Neural cell (in vitro differentiated cells): Measurements from ENCODE around the gene CTRL. TPM values are rescaled to one million over a fixed set of nuclear protein-coding genes. Genes with fewer than 3 reads are reported as not detected.
"Not testable (repeated sequence)": the region's sequence is repeated elsewhere in the genome, so short reads cannot be mapped to it uniquely, and the experiment has no call there.

ENCODE experiments used
- H2AFZ ChIP-seq: fragments of 200-600, 300-800 bp; sonication (generic), shearing (Covaris generic); 2 replicates; pipeline ENCODE4 v1.6.0; 2014; ENCODE audit warnings: low read depth, mild to moderate bottlenecking, antibody characterized with exemption, low read length, moderate library complexity
- H3F3A ChIP-seq: fragments of 200-600 bp; shearing (Covaris generic); 2 replicates; pipeline ENCODE4 v1.6.1; 2016; ENCODE audit warnings: mild to moderate bottlenecking, moderate library complexity, mixed read lengths, antibody characterized with exemption, low read length; ENCODE audit not compliant: insufficient read depth, poor library complexity, severe bottlenecking
- H3K27ac ChIP-seq: fragments of 200-600, 300-800 bp; sonication (generic), shearing (Covaris generic); 2 replicates; pipeline ENCODE4 v1.5.1; 2014; ENCODE audit warnings: mild to moderate bottlenecking, low read length, moderate library complexity
- H3K27me3 ChIP-seq: fragments of 300-800, 200-600 bp; sonication (generic), shearing (Covaris generic); 2 replicates; pipeline ENCODE4 v1.6.0; 2014; ENCODE audit warnings: mild to moderate bottlenecking, low read depth, low read length, moderate library complexity; ENCODE audit not compliant: insufficient read depth
- H3K36me3 ChIP-seq: fragments of 300-800, 200-600 bp; sonication (generic), shearing (Covaris generic); 2 replicates; pipeline ENCODE4 v1.5.1; 2014; ENCODE audit warnings: mild to moderate bottlenecking, antibody characterized with exemption, low read length, moderate library complexity; ENCODE audit not compliant: insufficient read depth
- H3K4me2 ChIP-seq: fragments of 300-800, 200-600 bp; sonication (generic), shearing (Covaris generic); 2 replicates; pipeline ENCODE4 v1.6.0; 2014; ENCODE audit warnings: mild to moderate bottlenecking, low read length
- H3K4me3 ChIP-seq: fragments of 300-800, 200-600 bp; sonication (generic), shearing (Covaris generic); 2 replicates; pipeline ENCODE4 v1.5.1; 2014; ENCODE audit warnings: mild to moderate bottlenecking, low read length, moderate library complexity
- H3K79me2 ChIP-seq: fragments of 200-600 bp; shearing (Covaris generic); replicated peaks from 2 replicates; pipeline ENCODE4 v1.6.0; 2014; ENCODE audit warnings: mild to moderate bottlenecking, low read length, moderate library complexity; ENCODE audit not compliant: insufficient read depth
- H3K9ac ChIP-seq: fragments of 300-800, 200-600 bp; sonication (generic), shearing (Covaris generic); 2 replicates; pipeline ENCODE4 v1.6.1; 2016; ENCODE audit warnings: mild to moderate bottlenecking, low read length, mixed read lengths
- H3K9me2 ChIP-seq: fragments of 200-600 bp; shearing (Covaris generic); 2 replicates; pipeline ENCODE4 v1.6.1; 2016; ENCODE audit warnings: mild to moderate bottlenecking, low read length, mixed read lengths; ENCODE audit not compliant: insufficient read depth
- H3K9me3 ChIP-seq: fragments of 200-600, 300-800 bp; sonication (generic), shearing (Covaris generic); 2 replicates; pipeline ENCODE4 v1.6.1; 2016; ENCODE audit warnings: mild to moderate bottlenecking, mixed run types, low read length, moderate library complexity, mixed read lengths
- H4K20me1 ChIP-seq: fragments of 200-600 bp; shearing (Covaris generic); 2 replicates; pipeline ENCODE4 v1.6.1; 2016; ENCODE audit warnings: mild to moderate bottlenecking, mixed run types; ENCODE audit not compliant: insufficient read depth
- EP300 ChIP-seq: fragments of 450-650 bp; conservative IDR thresholded peaks from 2 replicates; pipeline ENCODE4 v1.6.1; 2014; ENCODE audit warnings: antibody characterized with exemption, mild to moderate bottlenecking, moderate library complexity; ENCODE audit not compliant: poor library complexity, severe bottlenecking
- EZH2 ChIP-seq: fragments of 200-600, 300-800 bp; shearing (Covaris generic), sonication (generic); IDR thresholded peaks from 2 replicates; pipeline ENCODE4 v1.6.1; 2014; ENCODE audit warnings: antibody characterized with exemption, low read length, borderline replicate concordance, mild to moderate bottlenecking; ENCODE audit not compliant: insufficient read depth, poor library complexity, severe bottlenecking
- MXI1 ChIP-seq: fragments of 450-650 bp; conservative IDR thresholded peaks from 2 replicates; pipeline ENCODE4 v1.6.1; 2014; ENCODE audit warnings: antibody characterized with exemption, mild to moderate bottlenecking; ENCODE audit not compliant: poor library complexity, severe bottlenecking
- POLR2AphosphoS5 ChIP-seq: IDR thresholded peaks from 2 replicates; pipeline ENCODE4 v1.6.1; 2012
- RAD21 ChIP-seq: fragments of 450-650 bp; conservative IDR thresholded peaks from 2 replicates; pipeline ENCODE4 v1.6.1; 2014; ENCODE audit warnings: antibody characterized with exemption, mild to moderate bottlenecking, moderate library complexity
- SMC3 ChIP-seq: fragments of 450-650 bp; conservative IDR thresholded peaks from 2 replicates; pipeline ENCODE4 v1.6.1; 2014; ENCODE audit warnings: antibody characterized with exemption, mild to moderate bottlenecking, moderate library complexity; ENCODE audit not compliant: poor library complexity
- TAF1 ChIP-seq: IDR thresholded peaks from 2 replicates; pipeline ENCODE4 v1.6.1; 2012; ENCODE audit warnings: low read depth
- polyA plus RNA-seq: library from polyadenylated mRNA; depleted of rRNA; stranded (reverse); fragments of >200 nt; gene quantifications from 2 replicates; pipeline ENCODE4 v1.2.3, GENCODE V29; 2014
- TF ChIP-seq, protein P1 (sequence below): IDR thresholded peaks from 2 replicates; pipeline ENCODE4 v1.6.1; 2012; ENCODE audit warnings: borderline replicate concordance
- TF ChIP-seq, protein P2 (sequence below): fragments of 450-650 bp; IDR thresholded peaks from 2 replicates; pipeline ENCODE4 v1.5.1; 2014; ENCODE audit warnings: antibody characterized with exemption, mild to moderate bottlenecking, moderate library complexity; ENCODE audit not compliant: poor library complexity, severe bottlenecking

CTRL gene
- polyA plus RNA-seq, 1 donor from 2014 or later, result 3.8 TPM

DNA sequence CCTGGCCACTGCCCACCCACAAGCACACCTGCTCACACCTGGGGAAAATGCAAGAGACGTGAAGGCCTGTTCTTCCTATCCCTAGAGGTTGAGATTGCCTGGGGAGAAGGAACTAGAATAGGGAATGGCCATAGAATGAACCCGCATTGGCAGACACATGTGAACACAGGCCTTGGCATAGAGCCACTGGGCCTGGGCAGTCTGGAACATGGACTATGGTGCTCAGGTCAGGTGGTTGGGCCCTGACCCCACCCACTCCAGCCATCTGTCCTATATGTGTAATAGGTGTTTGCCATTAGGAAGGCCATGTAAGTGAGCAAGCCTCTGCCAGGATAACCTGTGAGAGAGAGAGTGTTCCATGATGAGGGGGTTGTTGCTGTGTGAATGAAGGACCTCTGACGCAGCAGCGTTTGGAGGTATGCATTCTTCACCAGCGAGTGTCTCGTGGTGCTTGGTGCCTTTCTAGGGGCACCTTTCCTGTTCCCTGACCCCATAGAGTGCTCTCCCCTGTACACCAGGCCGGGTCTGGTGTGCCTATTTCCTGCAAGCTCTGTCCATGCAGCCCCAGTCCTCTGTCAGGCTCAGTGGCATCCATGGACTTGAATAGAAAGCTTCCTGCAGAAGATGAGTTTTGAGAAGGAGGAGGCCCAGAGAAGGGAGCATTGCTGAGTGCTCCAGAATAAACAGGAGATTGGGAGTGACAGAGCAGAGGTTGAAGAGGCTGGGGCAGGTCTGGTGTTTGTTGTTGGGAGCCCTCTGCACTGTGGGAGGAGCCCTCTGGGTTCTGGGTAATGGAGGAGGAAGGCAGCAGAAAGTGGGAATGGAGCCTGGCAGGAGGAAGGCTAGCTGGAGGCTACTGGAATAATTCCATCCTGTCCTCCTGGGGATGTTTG lies 15.6 kb downstream of the CTRL start:
- Histone ChIP-seq H3K4me3 (no peak overlapping the region), H3K27ac (no peak overlapping the region), H4K20me1 (no peaks in the 10 kb centered on the region), H3K4me2 (no peak overlapping the region), H2AFZ (no peak overlapping the region), H3F3A (no peaks in the 10 kb centered on the region), H3K9me3 (no peaks in the 10 kb centered on the region), H3K79me2 (no peaks in the 10 kb centered on the region), H3K9me2 (no peaks in the 10 kb centered on the region), H3K27me3 (no peaks in the 10 kb centered on the region), H3K9ac (no peak overlapping the region), H3K36me3 (no peaks in the 10 kb centered on the region)
- TF ChIP-seq EP300, result no peak
- TF ChIP-seq, protein P1, sequence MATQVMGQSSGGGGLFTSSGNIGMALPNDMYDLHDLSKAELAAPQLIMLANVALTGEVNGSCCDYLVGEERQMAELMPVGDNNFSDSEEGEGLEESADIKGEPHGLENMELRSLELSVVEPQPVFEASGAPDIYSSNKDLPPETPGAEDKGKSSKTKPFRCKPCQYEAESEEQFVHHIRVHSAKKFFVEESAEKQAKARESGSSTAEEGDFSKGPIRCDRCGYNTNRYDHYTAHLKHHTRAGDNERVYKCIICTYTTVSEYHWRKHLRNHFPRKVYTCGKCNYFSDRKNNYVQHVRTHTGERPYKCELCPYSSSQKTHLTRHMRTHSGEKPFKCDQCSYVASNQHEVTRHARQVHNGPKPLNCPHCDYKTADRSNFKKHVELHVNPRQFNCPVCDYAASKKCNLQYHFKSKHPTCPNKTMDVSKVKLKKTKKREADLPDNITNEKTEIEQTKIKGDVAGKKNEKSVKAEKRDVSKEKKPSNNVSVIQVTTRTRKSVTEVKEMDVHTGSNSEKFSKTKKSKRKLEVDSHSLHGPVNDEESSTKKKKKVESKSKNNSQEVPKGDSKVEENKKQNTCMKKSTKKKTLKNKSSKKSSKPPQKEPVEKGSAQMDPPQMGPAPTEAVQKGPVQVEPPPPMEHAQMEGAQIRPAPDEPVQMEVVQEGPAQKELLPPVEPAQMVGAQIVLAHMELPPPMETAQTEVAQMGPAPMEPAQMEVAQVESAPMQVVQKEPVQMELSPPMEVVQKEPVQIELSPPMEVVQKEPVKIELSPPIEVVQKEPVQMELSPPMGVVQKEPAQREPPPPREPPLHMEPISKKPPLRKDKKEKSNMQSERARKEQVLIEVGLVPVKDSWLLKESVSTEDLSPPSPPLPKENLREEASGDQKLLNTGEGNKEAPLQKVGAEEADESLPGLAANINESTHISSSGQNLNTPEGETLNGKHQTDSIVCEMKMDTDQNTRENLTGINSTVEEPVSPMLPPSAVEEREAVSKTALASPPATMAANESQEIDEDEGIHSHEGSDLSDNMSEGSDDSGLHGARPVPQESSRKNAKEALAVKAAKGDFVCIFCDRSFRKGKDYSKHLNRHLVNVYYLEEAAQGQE, result no peak
- no peak for TF ChIP-seq POLR2AphosphoS5
- TF ChIP-seq SMC3, result no peak
- no peak for TF ChIP-seq RAD21
- no peak for TF ChIP-seq TAF1
- no peak for TF ChIP-seq MXI1
- no peak for TF ChIP-seq EZH2
- TF ChIP-seq, protein P2, sequence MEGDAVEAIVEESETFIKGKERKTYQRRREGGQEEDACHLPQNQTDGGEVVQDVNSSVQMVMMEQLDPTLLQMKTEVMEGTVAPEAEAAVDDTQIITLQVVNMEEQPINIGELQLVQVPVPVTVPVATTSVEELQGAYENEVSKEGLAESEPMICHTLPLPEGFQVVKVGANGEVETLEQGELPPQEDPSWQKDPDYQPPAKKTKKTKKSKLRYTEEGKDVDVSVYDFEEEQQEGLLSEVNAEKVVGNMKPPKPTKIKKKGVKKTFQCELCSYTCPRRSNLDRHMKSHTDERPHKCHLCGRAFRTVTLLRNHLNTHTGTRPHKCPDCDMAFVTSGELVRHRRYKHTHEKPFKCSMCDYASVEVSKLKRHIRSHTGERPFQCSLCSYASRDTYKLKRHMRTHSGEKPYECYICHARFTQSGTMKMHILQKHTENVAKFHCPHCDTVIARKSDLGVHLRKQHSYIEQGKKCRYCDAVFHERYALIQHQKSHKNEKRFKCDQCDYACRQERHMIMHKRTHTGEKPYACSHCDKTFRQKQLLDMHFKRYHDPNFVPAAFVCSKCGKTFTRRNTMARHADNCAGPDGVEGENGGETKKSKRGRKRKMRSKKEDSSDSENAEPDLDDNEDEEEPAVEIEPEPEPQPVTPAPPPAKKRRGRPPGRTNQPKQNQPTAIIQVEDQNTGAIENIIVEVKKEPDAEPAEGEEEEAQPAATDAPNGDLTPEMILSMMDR, result no peak

DNA sequence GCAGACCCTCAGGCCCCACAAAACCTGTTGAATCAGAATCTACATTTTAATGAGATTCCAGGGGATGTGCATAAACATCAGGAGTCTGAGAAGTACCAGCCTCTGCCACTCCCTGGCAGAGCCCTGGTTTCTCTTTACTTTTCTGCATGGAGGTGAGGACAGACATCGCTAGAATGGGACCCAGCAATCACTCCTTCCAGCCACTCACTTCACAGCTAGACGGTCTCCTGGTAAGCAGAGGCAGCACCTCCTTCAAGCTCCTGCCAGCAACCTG lies 16.2 kb downstream of the CTRL start:
- H3K9ac ChIP-seq, H3K27me3 ChIP-seq, H3K4me2 ChIP-seq, H3K9me3 ChIP-seq, H2AFZ ChIP-seq, H3K27ac ChIP-seq, H3F3A ChIP-seq, H3K4me3 ChIP-seq, H3K9me2 ChIP-seq, H3K79me2 ChIP-seq, H3K36me3 ChIP-seq, H4K20me1 ChIP-seq: not testable (repeated sequence)
